SK-N-SH (cell line): ENCODE measurements around the gene KPNB1.

Source experiments
- EZH2phosphoT487 ChIP-seq: fragments of 200-600 bp; sonication (generic); IDR thresholded peaks from 2 replicates; pipeline ENCODE4 v1.6.1; 2017; ENCODE audit warnings: low read depth, mixed run types, mild to moderate bottlenecking, antibody characterized with exemption, moderate library complexity, borderline replicate concordance
- POLR2AphosphoS5 ChIP-seq: IDR thresholded peaks from 2 replicates; pipeline ENCODE4 v1.6.1; 2012; ENCODE audit warnings: low read depth, low read length
- RAD21 ChIP-seq: IDR thresholded peaks from 2 replicates; pipeline ENCODE4 v1.6.1; 2012; ENCODE audit warnings: mild to moderate bottlenecking, low read length
- RCOR1 ChIP-seq: fragments of 150-350 bp; IDR thresholded peaks from 2 replicates; pipeline ENCODE4 v1.6.1; 2017; ENCODE audit warnings: antibody characterized with exemption, low read length
- YY1 ChIP-seq: IDR thresholded peaks from 2 replicates; pipeline ENCODE4 v1.4.0; 2012; ENCODE audit warnings: low read depth, mild to moderate bottlenecking
- TF ChIP-seq, protein P1 (sequence below): fragments of 200-600 bp; sonication (generic); IDR thresholded peaks from 2 replicates; pipeline ENCODE4 v1.6.1; 2017; ENCODE audit warnings: antibody characterized with exemption, mild to moderate bottlenecking, moderate library complexity

DNA sequence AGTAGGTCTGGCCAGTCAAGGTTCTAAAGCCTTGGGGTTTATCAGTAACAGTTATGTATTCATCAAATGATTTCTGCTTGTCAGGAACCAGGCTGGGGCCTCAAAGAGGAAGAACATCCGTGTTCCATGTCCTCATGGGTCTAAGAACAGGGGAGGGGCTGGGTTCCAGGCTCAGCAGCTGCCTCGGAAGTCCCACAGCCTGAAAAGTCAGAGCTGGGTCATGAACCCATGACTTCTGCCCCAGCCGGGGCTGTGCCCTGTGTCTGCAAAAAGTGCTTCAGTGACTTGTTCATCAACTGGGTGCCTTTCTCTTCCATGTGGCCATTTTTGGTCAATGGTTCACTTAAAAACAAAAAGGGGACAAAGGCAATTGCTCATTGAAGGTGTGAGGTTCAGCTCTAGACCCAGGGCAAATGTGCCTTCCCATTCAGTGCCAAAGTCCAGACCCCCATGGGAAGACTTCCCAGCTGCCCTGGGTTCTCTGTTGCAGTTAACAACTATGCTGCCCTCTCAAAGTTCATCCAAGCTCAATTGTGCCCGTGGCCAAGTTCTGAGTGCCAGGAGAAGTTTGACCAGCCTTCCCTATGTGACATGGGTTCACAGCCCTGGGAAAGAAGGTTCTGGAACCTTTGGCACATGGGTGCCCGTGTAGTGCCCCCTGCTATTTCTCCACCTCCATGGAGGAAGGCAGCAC is 62.8 kb downstream of the KPNB1 start:
- TF ChIP-seq RCOR1 = no peak
- TF ChIP-seq, protein P1, sequence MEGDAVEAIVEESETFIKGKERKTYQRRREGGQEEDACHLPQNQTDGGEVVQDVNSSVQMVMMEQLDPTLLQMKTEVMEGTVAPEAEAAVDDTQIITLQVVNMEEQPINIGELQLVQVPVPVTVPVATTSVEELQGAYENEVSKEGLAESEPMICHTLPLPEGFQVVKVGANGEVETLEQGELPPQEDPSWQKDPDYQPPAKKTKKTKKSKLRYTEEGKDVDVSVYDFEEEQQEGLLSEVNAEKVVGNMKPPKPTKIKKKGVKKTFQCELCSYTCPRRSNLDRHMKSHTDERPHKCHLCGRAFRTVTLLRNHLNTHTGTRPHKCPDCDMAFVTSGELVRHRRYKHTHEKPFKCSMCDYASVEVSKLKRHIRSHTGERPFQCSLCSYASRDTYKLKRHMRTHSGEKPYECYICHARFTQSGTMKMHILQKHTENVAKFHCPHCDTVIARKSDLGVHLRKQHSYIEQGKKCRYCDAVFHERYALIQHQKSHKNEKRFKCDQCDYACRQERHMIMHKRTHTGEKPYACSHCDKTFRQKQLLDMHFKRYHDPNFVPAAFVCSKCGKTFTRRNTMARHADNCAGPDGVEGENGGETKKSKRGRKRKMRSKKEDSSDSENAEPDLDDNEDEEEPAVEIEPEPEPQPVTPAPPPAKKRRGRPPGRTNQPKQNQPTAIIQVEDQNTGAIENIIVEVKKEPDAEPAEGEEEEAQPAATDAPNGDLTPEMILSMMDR = no peak
- TF ChIP-seq RAD21 = no peak
- no peak for TF ChIP-seq YY1
- no peak for TF ChIP-seq EZH2phosphoT487
- TF ChIP-seq POLR2AphosphoS5 = no peak
